ENCODE measurements around the gene E2F6.

The E2F6 gene

GRCh38 chr2:11454824-11455223 lies 11.1 kb downstream of the E2F6 start:
- no peak for DNase-seq

GRCh38 chr2:11450791-11451190 lies 15.2 kb downstream of the E2F6 start:
- no peak for DNase-seq

GRCh38 chr2:11446733-11447248 lies 19.2 kb downstream of the E2F6 start:
- peak; percentile 56 to 83 for DNase-seq

GRCh38 chr2:11444737-11445136 lies 21.2 kb downstream of the E2F6 start:
- DNase-seq: no peak

GRCh38 chr2:11438555-11439080 lies 27.3 kb downstream of the E2F6 start:
- no peak for DNase-seq

DNA sequence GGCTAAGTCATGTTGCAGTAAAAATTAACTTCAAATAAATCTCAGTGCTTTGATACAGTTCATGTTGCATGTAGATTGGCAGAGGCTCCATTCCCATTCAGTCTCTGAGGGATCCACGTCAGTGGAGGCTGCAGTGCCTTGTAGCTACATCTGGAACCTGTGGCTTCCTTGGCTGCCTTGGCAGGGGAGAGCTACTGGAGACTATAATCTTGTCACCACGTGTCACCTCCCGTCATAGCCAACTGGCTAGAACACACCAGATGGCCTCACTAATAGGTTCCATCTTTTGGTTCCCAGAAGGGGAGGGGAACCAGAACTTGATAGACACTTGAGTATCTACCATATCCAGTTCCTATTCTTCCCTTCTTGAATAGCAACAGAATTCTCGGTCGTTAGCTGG lies 28.4 kb downstream of the E2F6 start:
- no peak for DNase-seq

DNA sequence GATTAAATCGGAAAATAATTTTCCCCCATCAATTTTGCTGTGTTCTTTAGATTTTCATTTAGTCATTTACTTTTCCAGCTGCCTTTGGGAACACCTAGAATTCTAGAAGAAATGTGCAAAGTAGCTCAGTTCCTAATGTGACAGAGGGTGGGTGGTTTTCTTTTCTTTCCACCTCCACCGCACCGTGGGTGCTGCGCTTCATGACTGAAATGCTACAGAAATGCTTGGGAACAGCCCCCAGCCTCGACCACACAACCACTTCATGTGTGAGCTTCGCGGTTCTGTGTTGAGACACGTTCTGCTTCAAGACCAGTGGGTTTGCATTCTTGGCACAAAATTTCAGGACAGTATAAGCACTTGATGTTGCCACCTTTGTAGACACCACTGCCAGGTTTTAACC lies 30.9 kb downstream of the E2F6 start:
- DNase-seq: no peak

- DNase-seq: no peak
These were observed 31.5 kb downstream of the E2F6 start for GRCh38 chr2:11434443-11434842.

- DNase-seq: peak; percentile 25 to 30
These were observed 32.1 kb downstream of the E2F6 start for GRCh38 chr2:11433822-11434221.

DNA sequence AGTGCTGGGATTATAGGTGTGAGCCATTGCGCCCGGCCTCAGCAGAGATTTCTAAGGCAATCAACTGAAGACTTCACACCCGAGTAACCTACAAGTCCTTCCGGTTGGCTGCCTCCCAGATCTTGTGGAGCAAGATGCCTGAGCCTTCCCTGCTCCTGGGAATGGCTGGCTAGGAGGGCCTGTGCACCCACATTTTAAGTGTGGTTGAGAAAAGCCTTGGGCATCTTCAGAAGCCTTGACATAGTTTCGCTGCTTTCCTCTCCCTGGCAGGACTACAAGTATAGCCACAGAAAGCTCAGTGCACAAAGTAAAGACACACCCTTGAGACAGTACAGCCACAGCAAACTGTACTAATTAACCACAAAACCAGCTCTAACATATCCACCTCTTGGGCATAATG lies 35.2 kb downstream of the E2F6 start:
- DNase-seq: no peak

- DNase-seq: no peak
These were observed 38.7 kb downstream of the E2F6 start for GRCh38 chr2:11427224-11427623.

GRCh38 chr2:11422901-11423435 lies 43.0 kb downstream of the E2F6 start:
- DNase-seq: no peak

DNA sequence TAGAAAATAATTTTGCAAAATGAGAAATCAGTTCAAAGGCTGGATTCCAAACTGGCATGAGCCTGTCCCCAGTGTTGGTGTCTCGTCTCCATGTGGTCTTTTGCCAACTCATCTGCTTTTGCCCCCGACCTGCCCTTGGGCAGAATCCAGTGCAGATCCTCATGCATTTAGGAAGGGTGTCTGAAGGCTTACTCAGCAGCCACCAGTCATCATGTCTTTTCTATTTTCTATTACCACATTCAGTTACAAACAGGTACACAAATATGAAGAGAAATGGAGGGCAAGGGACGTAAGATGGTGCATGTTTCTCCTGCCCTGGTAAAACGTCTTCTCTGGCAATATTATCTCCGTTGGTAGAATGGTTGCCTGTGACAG lies 43.5 kb downstream of the E2F6 start:
- DNase-seq: no peak

DNA sequence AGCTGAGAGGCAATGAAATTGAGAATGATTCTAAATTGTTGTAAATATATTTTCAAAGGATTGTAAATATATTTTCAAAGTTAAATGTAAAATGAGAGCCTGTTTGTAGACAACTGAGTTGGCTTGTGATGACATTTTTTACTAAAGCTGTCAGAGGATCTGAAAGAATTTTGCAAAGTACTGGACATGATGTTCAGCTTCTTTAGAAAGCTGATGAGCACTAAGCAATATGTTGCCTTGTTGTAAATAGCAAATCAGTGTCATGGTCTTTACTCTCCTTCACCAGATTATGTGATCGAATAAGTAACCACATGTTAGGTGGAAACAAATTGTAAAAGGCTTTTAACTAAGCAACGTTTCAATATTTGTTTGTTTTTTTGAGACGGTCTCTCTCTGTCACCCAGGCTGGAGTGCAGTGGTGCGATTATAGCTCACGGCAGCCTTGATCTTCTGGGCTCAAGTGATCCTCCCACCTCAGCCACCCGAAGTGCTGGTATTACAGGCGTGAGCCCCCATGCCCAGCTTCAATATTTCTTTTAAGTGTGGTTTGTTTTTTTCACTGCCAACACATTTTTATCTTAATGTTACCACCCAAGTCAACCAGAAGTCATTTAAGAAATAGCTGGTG lies 44.0 kb downstream of the E2F6 start:
- DNase-seq: no peak

- DNase-seq: no peak
These were observed 45.3 kb downstream of the E2F6 start for GRCh38 chr2:11420671-11421070.

- no peak for DNase-seq
These were observed 45.8 kb downstream of the E2F6 start for GRCh38 chr2:11420190-11420589.

DNA sequence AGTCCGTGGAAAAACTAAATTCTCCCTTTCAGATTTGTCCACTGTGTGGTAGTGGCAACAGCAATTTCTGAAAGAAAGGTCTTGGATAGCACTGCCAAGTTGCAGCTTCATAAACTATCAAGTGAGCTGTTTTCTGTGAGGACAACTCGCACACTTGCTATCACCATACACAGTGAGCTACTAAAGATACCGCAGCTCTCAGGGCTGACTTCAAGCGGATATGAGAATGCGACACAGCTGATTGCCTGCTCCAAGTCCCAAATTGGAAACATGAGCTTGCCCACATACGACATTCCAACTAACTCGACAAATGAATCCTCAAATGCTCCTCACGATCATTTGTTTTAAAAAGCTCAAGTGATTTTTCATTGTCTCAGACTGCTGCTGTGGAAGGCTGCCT lies 46.2 kb downstream of the E2F6 start:
- DNase-seq: no peak

DNA sequence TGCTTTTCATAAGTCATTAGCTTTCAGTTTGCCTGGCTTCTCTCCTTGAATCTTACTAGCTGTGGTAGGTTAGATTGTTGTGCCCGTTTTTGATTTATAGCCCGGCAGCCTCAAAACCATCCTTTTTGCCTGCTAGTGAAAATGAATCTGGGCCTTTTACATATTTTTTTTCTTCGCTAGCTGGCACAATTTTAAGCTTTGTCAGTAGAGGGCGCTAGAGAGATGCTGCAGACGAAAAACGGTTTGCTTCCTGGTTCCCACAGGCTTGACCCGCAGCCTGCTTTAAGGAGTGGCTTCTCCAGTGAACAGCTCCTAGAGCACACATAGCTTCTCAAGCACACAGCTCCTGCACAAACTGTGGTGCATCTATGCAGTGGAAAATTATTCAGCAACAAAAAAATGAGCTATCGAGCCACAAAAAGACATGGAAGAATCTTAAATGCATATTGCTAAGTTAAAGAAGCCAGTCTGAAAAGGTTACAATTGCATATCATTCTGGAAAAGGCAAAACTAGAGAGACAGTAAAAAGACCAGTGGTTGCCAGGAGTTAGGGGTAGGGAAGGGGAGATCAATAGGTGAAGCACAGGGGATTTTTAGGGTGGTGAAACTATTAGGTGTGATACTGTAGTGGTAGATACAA lies 47.9 kb downstream of the E2F6 start:
- DNase-seq: peak; percentile 50 to 68

GRCh38 chr2:11416931-11417330 lies 49.0 kb downstream of the E2F6 start:
- DNase-seq: no peak

GRCh38 chr2:11416186-11416585 lies 49.8 kb downstream of the E2F6 start:
- no peak for DNase-seq

- DNase-seq: no peak
These were observed 51.4 kb downstream of the E2F6 start for GRCh38 chr2:11414372-11415124.

- DNase-seq: no peak
These were observed 53.5 kb downstream of the E2F6 start for GRCh38 chr2:11412449-11412810.

DNA sequence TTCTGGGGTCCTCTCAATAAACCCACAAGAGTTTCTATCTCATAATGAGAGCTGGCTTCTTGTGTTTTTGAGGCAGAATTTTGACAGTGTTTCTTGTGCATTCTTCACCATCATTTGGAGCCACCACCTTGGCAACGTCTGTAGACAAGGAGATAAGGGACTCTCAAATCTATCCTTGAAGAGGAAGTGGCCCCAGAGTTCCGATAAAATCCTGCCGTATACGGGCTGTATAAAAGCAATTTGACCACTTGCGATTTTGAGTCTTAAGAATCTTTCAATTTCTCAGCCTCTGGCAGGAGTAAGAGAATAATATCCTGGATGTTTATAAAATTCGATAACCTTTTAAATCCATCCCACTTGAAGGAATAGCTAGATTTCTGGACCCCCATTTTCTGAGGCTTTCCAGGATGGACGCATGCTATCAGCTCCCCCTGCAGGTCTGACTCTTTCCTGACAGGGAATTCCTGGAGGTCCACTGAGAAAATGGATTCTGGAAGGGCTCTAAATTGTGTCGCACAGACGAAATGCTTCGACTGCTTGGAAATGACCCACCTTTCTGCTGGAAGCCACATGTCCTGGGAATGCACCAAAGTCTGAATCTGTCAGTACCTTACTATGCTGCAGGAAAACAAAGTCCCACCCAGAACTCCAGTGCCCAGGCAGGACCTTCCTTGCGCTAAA lies 54.1 kb downstream of the E2F6 start:
- peak; percentile 25 to 48 for DNase-seq

All from Kasumi-1 (cell line).